Body of pancreas (tissue), 4 donors: ENCODE results near the gene SNRNP48.
A peak's percentile ranks its signal among the peaks of the same experiment; 100 is the strongest.

Experiments used
- POLR2A ChIP-seq, 3 donors: fragments of 450-650 bp; IDR thresholded peaks; one replicate each; pipeline ENCODE4 v1.6.1; 2016; ENCODE audit warnings: antibody characterized with exemption in 3 of 3, mild to moderate bottlenecking in 2 of 3
- TF ChIP-seq, protein P1 (sequence below), 7 experiments: fragments of 450-650 bp in 4 of 7; fragments of 200-600 bp in 3 of 7; sonication (generic) in 3 of 7; IDR thresholded peaks; one replicate each; pipeline ENCODE4 v1.5.1; 2016 to 2019; ENCODE audit warnings: antibody characterized with exemption in 7 of 7

DNA sequence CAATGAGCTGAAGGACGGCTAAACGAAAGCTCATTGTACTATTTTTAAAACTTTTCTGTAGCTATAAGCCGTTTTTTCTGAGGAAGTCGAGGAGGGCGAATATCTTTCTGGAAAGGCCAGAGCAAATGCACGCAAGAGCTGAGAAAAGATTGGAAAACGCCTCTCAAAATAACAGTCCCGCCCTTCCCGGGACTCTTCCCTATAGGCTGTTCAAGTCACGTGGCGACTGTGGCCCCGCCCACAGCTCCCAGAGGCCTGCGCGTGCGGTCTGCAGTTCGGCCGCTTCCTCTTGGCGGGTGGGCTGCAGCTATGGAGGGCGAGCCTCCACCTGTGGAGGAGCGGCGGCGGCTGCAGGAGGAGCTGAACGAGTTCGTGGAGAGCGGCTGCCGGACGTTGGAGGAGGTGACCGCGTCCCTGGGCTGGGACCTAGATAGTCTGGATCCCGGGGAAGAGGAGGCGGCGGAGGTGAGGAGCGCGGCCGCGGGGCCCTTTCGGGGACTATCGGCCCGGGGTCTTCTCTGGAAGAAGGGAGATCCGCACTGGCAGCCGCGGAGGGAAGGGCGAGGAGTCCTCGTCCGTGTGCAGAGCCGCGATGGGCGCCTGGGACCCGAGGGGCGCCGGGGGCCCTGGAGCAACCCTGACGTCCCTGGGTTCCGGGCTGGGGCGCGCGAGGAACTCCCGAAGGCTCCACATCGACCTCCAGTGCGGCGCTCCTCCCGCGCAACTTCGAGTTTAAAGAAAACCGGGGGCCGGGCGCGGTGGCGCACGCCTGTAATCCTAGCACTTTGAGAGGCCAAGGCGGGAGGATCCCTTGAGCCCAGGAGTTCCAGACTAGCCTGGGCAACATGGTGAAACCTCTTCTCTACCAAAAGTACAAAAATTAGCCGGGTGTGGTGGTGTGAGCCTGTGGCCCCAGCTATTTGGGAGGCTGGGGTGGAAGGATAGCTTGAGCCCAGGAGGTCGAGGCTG, at the start of gene SNRNP48:
- peak; percentile 31 to 88 (median 85) for TF ChIP-seq POLR2A (IDR thresholded peaks at IDR 0.05)
- TF ChIP-seq, protein P1, sequence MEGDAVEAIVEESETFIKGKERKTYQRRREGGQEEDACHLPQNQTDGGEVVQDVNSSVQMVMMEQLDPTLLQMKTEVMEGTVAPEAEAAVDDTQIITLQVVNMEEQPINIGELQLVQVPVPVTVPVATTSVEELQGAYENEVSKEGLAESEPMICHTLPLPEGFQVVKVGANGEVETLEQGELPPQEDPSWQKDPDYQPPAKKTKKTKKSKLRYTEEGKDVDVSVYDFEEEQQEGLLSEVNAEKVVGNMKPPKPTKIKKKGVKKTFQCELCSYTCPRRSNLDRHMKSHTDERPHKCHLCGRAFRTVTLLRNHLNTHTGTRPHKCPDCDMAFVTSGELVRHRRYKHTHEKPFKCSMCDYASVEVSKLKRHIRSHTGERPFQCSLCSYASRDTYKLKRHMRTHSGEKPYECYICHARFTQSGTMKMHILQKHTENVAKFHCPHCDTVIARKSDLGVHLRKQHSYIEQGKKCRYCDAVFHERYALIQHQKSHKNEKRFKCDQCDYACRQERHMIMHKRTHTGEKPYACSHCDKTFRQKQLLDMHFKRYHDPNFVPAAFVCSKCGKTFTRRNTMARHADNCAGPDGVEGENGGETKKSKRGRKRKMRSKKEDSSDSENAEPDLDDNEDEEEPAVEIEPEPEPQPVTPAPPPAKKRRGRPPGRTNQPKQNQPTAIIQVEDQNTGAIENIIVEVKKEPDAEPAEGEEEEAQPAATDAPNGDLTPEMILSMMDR (IDR thresholded peaks at IDR 0.05) = peak in 1 of 7 experiments; percentile 22
